NOMO-1 treated with DMSO at 0.1 percent for 48 hours (cell line): ENCODE results near the gene SYT7.
"Not testable (repeated sequence)": the region's sequence is repeated elsewhere in the genome, so short reads cannot be mapped to it uniquely, and the experiment has no call there.

Source experiments
- DNase-seq: peaks from one replicate; lab custom pipeline; 2025; ENCODE audit not compliant: unreplicated experiment; lab: John Stamatoyannopoulos, UW

The SYT7 gene

GRCh38 chr11:61480994-61481335 lies 99.9 kb downstream of the SYT7 start:
- no peak for DNase-seq

- no peak for DNase-seq
These were observed 100.4 kb downstream of the SYT7 start for GRCh38 chr11:61480261-61480993.

GRCh38 chr11:61479360-61480058 lies 101.4 kb downstream of the SYT7 start:
- DNase-seq = not testable (repeated sequence)

- peak; percentile 12 for DNase-seq
These were observed 103.1 kb downstream of the SYT7 start for GRCh38 chr11:61477727-61478148.

- DNase-seq = no peak
These were observed 103.8 kb downstream of the SYT7 start for GRCh38 chr11:61477126-61477525.

GRCh38 chr11:61476371-61476770 lies 104.5 kb downstream of the SYT7 start:
- no peak for DNase-seq

GRCh38 chr11:61475433-61475832 lies 105.4 kb downstream of the SYT7 start:
- DNase-seq = no peak

- no peak for DNase-seq
These were observed 106.7 kb downstream of the SYT7 start for GRCh38 chr11:61474013-61474643.

GRCh38 chr11:61473370-61474012 lies 107.4 kb downstream of the SYT7 start:
- DNase-seq = no peak

- DNase-seq = no peak
These were observed 108.0 kb downstream of the SYT7 start for GRCh38 chr11:61472868-61473267.

GRCh38 chr11:61472282-61472681 lies 108.6 kb downstream of the SYT7 start:
- DNase-seq = no peak

- no peak for DNase-seq
These were observed 112.9 kb downstream of the SYT7 start for GRCh38 chr11:61468002-61468401.

GRCh38 chr11:61467602-61468001 lies 113.3 kb downstream of the SYT7 start:
- not testable (repeated sequence) for DNase-seq
